Lower lobe of right lung (tissue), 2 donors: ENCODE results near the gene TIMP3. TPM values are rescaled to one million over a fixed set of nuclear protein-coding genes. Genes with fewer than 3 reads are reported as not detected.
A peak's percentile ranks its signal among the peaks of the same experiment; 100 is the strongest.

Experiments
- ATAC-seq, 2 donors: fragments of 200-7000 bp; cut with Tn5 transposase; one replicate each; pipeline ENCODE4 v1.9.1; 2020 to 2022; ENCODE audit warnings: mild to moderate bottlenecking in 2 of 2, moderate library complexity in 2 of 2
- DNase-seq: peaks from one replicate; pipeline ENCODE4 v3.0.0-alpha.2; 2020
- H3K27ac ChIP-seq: fragments of 200-600 bp; one replicate; pipeline ENCODE4 v1.8.0; 2022
- H3K27me3 ChIP-seq: fragments of 200-600 bp; one replicate; pipeline ENCODE4 v1.8.0; 2022; ENCODE audit warnings: low read depth
- H3K36me3 ChIP-seq: fragments of 200-600 bp; one replicate; pipeline ENCODE4 v1.8.0; 2022; ENCODE audit warnings: mild to moderate bottlenecking
- H3K4me1 ChIP-seq: fragments of 200-600 bp; one replicate; pipeline ENCODE4 v1.8.0; 2022
- H3K4me3 ChIP-seq: fragments of 200-600 bp; one replicate; pipeline ENCODE4 v1.8.0; 2022; ENCODE audit warnings: mild to moderate bottlenecking
- H3K9me3 ChIP-seq: fragments of 200-600 bp; one replicate; pipeline ENCODE4 v1.8.0; 2022
- intact Hi-C: fragments of 100-400 bp; cut with DNase I; formaldehyde crosslinking; loops from one replicate; pipeline ENCODE4 v1.11.0; 2022
- total RNA-seq: library from RNA; stranded (reverse); fragmentation: NEBNext Ultra II Directional; extraction: Animal tissue kit (Norgen Biotek cat#: 25700); gene quantifications from one replicate; pipeline ENCODE4 v1.2.1, GENCODE V29; 2021
- TF ChIP-seq, protein P1 (sequence below): fragments of 200-600 bp; IDR thresholded peaks from one replicate; pipeline ENCODE4 v1.8.0; 2022; ENCODE audit warnings: antibody characterized with exemption, mild to moderate bottlenecking
- donor health status: DM: no; HTN: yes; CAD: no; lungs with severe emphysema.

TIMP3 gene
- total RNA-seq, 1 donor from 2014 or later: 390 TPM

DNA sequence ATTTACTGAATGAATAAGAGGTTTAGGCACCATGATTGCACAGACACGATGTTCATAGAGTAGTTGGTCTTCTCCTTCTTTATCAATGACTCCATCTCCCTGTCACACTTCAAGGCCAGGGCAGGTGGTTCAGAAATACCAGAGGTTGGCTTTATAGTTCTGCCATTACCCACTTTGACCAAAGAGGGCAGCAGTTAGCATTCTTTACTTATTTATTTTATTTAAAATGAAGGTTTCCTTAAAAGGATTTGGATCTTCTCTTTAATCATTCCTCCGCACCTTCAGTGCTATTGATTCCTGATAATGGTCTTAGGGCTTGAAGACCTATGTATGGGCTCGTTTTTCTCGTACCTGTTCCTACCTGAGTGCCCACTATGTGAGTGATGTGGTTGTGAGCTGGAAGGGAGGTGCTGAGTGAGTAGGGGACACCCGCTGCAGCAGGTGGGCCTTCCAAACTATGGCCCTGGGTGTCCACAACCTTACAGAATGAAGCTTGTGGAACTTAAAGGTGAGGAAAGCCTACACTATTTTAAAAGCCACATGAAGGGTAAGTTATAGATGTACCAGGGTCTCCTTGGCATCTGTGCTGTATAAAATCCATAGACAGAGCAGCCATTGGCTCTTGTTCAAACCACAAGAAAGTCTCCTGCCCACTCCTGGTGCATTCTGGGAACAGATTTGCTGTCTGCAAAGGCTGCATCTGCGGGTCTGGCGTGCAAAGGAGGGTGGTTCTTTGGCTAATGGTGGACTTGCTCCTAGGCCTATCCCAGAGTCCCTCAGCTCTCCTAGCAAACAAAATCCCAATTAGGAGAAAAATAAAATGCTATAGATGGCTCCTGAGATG is 35.0 kb downstream of the TIMP3 start:
- Histone ChIP-seq H3K36me3 (peaks cover 38% of the 10 kb centered on the region), H3K4me1 (peaks cover 90% of the 10 kb centered on the region)

DNA sequence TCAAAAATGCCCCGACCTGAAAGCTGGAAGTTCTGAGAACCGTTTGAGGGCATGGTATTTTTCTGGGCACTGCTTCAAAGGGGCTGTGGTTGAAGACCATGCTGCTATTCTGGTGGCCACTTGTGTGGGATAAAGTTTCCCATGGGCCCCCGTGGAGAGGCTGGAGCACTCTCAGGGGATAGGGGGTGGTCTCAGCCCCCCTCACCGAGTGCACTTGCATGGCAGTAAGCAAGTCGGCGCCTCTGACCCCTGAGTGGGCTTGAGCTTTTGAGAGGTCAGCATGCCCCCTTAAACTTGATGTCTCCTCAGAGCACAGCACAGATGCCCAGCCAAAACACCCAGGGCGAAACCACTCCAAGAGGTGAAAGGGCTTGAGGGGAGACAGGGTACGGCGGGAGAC is 35.6 kb downstream of the TIMP3 start:
- peaks cover 43% of the 10 kb centered on the region for H3K36me3 ChIP-seq
- no peak overlapping the region for H3K27ac ChIP-seq
- DNase-seq (no peak), ATAC-seq (no peak)
- TF ChIP-seq, protein P1, sequence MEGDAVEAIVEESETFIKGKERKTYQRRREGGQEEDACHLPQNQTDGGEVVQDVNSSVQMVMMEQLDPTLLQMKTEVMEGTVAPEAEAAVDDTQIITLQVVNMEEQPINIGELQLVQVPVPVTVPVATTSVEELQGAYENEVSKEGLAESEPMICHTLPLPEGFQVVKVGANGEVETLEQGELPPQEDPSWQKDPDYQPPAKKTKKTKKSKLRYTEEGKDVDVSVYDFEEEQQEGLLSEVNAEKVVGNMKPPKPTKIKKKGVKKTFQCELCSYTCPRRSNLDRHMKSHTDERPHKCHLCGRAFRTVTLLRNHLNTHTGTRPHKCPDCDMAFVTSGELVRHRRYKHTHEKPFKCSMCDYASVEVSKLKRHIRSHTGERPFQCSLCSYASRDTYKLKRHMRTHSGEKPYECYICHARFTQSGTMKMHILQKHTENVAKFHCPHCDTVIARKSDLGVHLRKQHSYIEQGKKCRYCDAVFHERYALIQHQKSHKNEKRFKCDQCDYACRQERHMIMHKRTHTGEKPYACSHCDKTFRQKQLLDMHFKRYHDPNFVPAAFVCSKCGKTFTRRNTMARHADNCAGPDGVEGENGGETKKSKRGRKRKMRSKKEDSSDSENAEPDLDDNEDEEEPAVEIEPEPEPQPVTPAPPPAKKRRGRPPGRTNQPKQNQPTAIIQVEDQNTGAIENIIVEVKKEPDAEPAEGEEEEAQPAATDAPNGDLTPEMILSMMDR: no peak
- H3K27me3 ChIP-seq: no peaks in the 10 kb centered on the region
- intact Hi-C loops: no loop called here
- peaks cover 86% of the 10 kb centered on the region for H3K4me1 ChIP-seq
- H3K9me3 ChIP-seq: no peaks in the 10 kb centered on the region
- H3K4me3 ChIP-seq: no peak overlapping the region

More for the DNA sequence above, 35.0 kb downstream of the TIMP3 start:
- TF ChIP-seq, protein P1: peak; percentile 46
- Histone ChIP-seq H3K9me3 (no peaks in the 10 kb centered on the region), H3K4me3 (no peak overlapping the region), H3K27ac (no peak overlapping the region), H3K27me3 (no peaks in the 10 kb centered on the region)
- intact Hi-C loops: no loop called here
- no peak for DNase-seq
- ATAC-seq: no peak

DNA sequence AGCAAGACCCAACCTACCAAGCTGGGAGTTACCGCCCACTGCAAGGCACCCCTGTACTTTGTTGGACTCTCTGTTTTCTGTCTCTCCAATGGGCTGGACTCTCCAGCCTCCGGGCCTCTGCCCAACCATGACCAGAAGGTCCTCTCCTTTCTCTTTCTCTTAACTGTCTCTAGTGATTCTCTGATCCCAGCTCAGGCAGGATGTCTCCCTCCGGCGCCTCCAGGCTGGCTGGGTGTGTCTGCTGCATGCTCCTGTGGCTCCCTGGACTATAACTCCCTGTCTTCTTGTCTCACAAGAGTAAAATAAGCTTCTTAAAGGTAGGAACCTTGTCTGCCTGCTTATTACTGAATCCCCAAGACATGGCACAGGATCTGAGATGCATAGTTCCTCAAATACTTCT is 36.3 kb downstream of the TIMP3 start:
- Histone ChIP-seq H3K4me3 (no peak overlapping the region), H3K27me3 (no peaks in the 10 kb centered on the region), H3K9me3 (no peaks in the 10 kb centered on the region), H3K27ac (no peak overlapping the region), H3K36me3 (peaks cover 45% of the 10 kb centered on the region), H3K4me1 (peaks cover 83% of the 10 kb centered on the region)
- intact Hi-C loops: no loop called here
- ATAC-seq (no peak), DNase-seq (no peak)
- TF ChIP-seq, protein P1: no peak

DNA sequence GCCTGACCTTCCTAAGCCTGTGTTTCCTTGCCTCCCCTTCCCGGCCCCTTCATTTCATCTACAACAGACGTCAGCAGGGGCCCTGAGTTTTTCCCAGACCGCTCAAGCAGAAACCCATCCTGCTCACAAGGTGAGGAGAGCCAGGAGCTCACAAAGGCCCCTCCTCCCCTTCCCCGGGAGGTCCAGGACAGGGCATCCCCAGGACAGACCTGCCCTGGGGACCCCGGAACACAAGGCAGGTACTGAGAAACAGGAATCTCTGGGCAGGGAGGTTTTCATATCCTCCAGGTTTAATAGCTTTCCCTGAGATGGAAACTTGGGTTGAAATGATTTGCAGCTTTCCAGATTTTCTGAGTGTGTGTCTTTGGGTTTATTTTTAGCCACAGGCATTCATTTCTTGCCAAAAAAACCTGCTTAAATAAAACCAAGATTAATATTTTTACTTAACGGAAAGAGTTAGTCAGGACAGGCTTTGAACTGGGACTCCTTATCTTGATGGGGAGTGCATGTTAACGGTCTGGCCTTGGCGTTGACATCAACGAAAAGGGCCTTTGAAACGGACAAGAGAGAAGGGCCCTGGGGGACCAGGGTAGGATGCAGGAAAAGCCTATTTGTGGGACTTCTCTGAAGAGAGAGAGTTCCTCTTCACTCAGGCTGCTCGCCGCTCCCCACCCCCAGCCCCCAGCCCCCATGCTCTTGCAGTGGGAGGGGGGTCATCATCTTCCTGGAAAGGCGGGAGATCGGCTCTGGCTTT is 38.5 kb downstream of the TIMP3 start:
- TF ChIP-seq, protein P1: no peak
- Histone ChIP-seq H3K9me3 (no peaks in the 10 kb centered on the region), H3K27ac (peak overlapping the region; percentile 26), H3K4me3 (no peak overlapping the region), H3K36me3 (peaks cover 40% of the 10 kb centered on the region), H3K27me3 (no peaks in the 10 kb centered on the region), H3K4me1 (peaks cover 67% of the 10 kb centered on the region)
- intact Hi-C loops: no loop called here
- DNase-seq (no peak), ATAC-seq (no peak)

DNA sequence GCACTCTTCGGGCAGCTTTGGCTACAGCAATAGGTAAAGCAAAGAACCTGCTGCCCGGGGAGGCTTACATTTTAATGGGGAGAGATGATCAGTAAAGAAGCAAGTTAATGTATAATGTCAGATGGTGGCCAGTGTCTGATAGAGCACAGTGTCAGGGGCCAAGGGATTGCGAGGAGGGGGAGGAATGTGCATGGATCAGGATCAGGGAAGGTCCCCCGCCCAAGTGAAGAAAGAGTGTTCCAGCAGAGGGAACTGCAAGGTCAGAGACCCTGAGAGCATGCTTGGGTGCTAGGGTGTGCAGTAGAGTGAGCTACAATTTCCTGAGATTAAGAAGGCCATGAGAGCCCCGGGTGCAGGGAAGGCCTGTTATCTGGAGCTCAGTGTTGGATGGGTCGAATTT is 39.7 kb downstream of the TIMP3 start:
- DNase-seq (no peak), ATAC-seq (no peak)
- Histone ChIP-seq H3K4me1 (peaks cover 72% of the 10 kb centered on the region), H3K4me3 (no peak overlapping the region), H3K27ac (peak overlapping the region; percentile 21), H3K9me3 (no peaks in the 10 kb centered on the region), H3K36me3 (peaks cover 42% of the 10 kb centered on the region), H3K27me3 (no peaks in the 10 kb centered on the region)
- intact Hi-C loops: no loop called here
- TF ChIP-seq, protein P1: no peak
